Calu3 (cell line): ENCODE results near the gene ATF7. TPM values are rescaled to one million over a fixed set of nuclear protein-coding genes. Genes with fewer than 3 reads are reported as not detected.

Source experiments
- BruUV-seq: library from RNA; stranded (reverse); fragments of 400-500 nt; replicated peaks from 2 replicates; lab custom pipeline; 2021; lab: Mats Ljungman, UMichigan
- CTCF ChIA-PET: fragments of 300-600 bp; sonication (Branson Sonifier 250); formaldehyde crosslinking; loops from one replicate; lab custom pipeline; 2022; ENCODE audit warnings: antibody characterized with exemption; lab: Charles Lee
- DNase-seq: peaks from one replicate; pipeline ENCODE4 v3.0.0; 2022
- H3K27ac Mint-ChIP-seq: one replicate; pipeline ENCODE4 v1.8.0; 2022; ENCODE audit warnings: mixed read lengths; ENCODE audit not compliant: unreplicated experiment
- H3K27me3 Mint-ChIP-seq: one replicate; pipeline ENCODE4 v1.8.0; 2022; ENCODE audit warnings: mixed read lengths; ENCODE audit not compliant: unreplicated experiment
- H3K36me3 Mint-ChIP-seq: one replicate; pipeline ENCODE4 v1.8.0; 2022; ENCODE audit warnings: mild to moderate bottlenecking, moderate library complexity, mixed read lengths; ENCODE audit not compliant: insufficient read depth, unreplicated experiment
- H3K4me1 Mint-ChIP-seq: one replicate; pipeline ENCODE4 v1.8.0; 2022; ENCODE audit warnings: mild to moderate bottlenecking, low read depth, mixed read lengths; ENCODE audit not compliant: unreplicated experiment
- H3K4me3 Mint-ChIP-seq: one replicate; pipeline ENCODE4 v1.8.0; 2022; ENCODE audit warnings: mild to moderate bottlenecking, low read depth, moderate library complexity, mixed read lengths; ENCODE audit not compliant: unreplicated experiment
- H3K9me3 Mint-ChIP-seq: one replicate; pipeline ENCODE4 v1.8.0; 2022; ENCODE audit warnings: low read depth, mixed read lengths; ENCODE audit not compliant: unreplicated experiment
- intact Hi-C: fragments of 100-400 bp; cut with micrococcal nuclease; formaldehyde crosslinking; loops from one replicate; pipeline ENCODE4 v1.10.0; 2022; ENCODE audit not compliant: unreplicated experiment
- total RNA-seq: library from RNA; stranded (reverse); gene quantifications from 2 replicates; pipeline ENCODE4 v1.2.3, GENCODE V29; 2022
- TF ChIP-seq, protein P1 (sequence below): fragments of 200-600 bp; IDR thresholded peaks from one replicate; pipeline ENCODE4 v1.8.0; 2022; ENCODE audit warnings: antibody characterized with exemption; ENCODE audit not compliant: unreplicated experiment

ATF7 gene
- total RNA-seq, 1 experiment from 2014 or later = 18.0 TPM

DNA sequence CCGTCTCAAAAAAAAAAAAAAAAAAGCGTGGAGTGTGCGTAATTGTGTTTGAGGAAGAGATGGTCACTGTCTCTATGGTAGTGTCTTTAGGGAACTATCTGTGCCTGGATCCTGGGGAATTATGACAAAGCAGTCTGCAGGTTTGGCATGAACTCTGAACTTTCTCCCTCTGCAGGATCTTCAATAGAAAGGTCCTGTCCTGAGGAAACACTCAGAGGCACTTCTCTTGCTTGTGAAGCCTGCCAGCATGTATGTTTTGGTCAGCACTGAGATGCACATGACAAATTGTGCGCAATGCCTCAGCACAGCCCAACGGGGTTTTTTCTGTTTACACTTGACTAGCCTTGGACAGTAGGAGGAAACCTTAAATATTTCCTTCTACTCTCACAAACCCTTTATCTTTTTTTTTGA lies 46.6 kb downstream of the ATF7 start:
- TF ChIP-seq, protein P1, sequence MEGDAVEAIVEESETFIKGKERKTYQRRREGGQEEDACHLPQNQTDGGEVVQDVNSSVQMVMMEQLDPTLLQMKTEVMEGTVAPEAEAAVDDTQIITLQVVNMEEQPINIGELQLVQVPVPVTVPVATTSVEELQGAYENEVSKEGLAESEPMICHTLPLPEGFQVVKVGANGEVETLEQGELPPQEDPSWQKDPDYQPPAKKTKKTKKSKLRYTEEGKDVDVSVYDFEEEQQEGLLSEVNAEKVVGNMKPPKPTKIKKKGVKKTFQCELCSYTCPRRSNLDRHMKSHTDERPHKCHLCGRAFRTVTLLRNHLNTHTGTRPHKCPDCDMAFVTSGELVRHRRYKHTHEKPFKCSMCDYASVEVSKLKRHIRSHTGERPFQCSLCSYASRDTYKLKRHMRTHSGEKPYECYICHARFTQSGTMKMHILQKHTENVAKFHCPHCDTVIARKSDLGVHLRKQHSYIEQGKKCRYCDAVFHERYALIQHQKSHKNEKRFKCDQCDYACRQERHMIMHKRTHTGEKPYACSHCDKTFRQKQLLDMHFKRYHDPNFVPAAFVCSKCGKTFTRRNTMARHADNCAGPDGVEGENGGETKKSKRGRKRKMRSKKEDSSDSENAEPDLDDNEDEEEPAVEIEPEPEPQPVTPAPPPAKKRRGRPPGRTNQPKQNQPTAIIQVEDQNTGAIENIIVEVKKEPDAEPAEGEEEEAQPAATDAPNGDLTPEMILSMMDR = no peak
- peaks cover 4% of the 10 kb centered on the region for H3K36me3 Mint-ChIP-seq
- no peaks in the 10 kb centered on the region for H3K27me3 Mint-ChIP-seq
- H3K4me3 Mint-ChIP-seq = no peak overlapping the region
- CTCF ChIA-PET = no interaction called here
- BruUV-seq = no TSS peak
- H3K27ac Mint-ChIP-seq = no peak overlapping the region
- H3K9me3 Mint-ChIP-seq = no peaks in the 10 kb centered on the region
- intact Hi-C loops = no loop called here
- no peak for DNase-seq
- H3K4me1 Mint-ChIP-seq = no peaks in the 10 kb centered on the region

DNA sequence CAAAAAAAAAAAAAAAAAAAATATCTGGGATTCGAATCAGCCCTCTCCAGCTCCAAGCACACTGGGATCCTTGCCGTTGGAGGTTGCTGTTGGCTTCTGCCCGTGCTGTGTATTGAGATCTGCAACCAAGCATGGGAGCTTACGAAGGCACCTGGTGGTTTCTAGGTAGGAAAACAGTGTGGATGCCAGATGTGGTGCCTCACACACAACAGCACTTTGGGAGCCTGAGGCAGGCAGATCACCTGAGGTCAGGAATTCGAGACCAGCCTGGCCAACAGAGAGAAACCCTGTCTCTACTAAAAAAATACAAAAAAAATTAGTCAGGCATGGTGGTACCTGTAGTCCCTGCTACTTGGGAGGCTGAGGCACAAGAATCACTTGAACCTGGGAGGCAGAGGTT lies 47.4 kb downstream of the ATF7 start:
- H3K27me3 Mint-ChIP-seq = no peaks in the 10 kb centered on the region
- TF ChIP-seq, protein P1 = no peak
- intact Hi-C loops = no loop called here
- BruUV-seq = no TSS peak
- no peaks in the 10 kb centered on the region for H3K9me3 Mint-ChIP-seq
- H3K36me3 Mint-ChIP-seq = peaks cover 4% of the 10 kb centered on the region
- H3K27ac Mint-ChIP-seq = no peak overlapping the region
- H3K4me3 Mint-ChIP-seq = no peak overlapping the region
- DNase-seq = no peak
- CTCF ChIA-PET = no interaction called here
- no peaks in the 10 kb centered on the region for H3K4me1 Mint-ChIP-seq

DNA sequence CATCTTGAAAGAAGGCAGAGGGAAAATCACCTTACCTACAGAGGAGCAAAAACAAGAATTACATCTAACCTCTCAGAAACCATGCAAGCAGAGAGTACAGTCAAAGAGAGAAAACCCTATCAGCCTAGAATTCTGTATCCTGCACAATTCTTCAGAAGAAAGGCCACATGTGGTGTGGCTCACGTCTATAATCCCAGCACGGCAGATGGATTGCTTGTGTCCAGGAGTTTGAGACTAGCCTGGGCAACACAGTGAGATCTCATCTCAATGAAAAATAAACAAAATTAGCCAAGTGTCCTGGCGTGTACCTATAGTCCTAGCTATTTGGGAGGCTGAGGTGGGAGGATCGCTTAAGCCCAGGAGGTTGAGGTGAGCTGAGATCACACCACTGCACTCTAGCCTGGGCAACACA lies 48.2 kb downstream of the ATF7 start:
- Mint-ChIP-seq H3K27ac (no peak overlapping the region), H3K36me3 (peaks cover 4% of the 10 kb centered on the region), H3K4me3 (no peak overlapping the region), H3K4me1 (no peaks in the 10 kb centered on the region), H3K27me3 (no peaks in the 10 kb centered on the region), H3K9me3 (no peaks in the 10 kb centered on the region)
- no TSS peak for BruUV-seq
- intact Hi-C loops = no loop called here
- CTCF ChIA-PET = interaction anchor here (0.7 kb wide), 1 partner anchor 55 kb away, joined by 6 read pairs; no protein-coding TSS in a partner anchor
- DNase-seq = no peak
- TF ChIP-seq, protein P1 = no peak

DNA sequence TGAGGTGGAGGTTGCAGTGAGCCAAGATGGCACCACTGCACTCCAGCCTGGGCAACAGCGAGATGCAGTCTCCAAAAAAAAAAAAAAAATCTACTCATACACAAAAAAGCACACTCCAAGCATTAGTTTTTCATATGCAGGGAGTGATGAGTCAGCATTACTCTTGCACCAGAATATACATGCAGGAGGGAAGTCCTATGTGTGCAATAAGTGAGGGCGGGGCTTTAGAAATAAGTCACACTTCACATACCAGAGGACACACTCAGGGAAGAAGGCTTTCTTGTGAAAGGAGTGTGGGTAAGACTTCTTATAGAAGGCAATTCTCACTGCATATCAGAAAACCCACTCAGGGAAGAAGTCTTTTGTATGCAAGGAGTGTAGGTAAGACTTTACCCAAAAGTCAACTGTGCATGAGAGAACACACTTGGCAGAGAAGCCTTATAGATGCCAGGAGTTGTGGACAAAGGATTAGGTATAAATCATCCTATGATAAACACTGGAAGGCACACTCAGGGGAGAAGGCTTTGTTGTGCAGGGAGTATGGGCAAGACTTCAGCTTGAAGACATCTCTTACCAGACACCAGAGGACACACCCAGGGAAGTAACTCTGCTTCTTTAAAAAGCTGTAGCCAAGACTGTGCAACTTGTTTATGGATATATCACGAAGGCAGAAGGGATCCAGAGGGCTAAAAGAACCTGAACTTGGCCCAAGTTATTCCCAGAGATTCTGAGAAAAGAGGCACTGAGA lies 50.5 kb downstream of the ATF7 start:
- Mint-ChIP-seq H3K4me3 (no peak overlapping the region), H3K36me3 (peaks cover 4% of the 10 kb centered on the region), H3K27ac (no peak overlapping the region), H3K9me3 (no peaks in the 10 kb centered on the region), H3K27me3 (no peaks in the 10 kb centered on the region), H3K4me1 (no peaks in the 10 kb centered on the region)
- no TSS peak for BruUV-seq
- intact Hi-C loops = no loop called here
- TF ChIP-seq, protein P1 = no peak
- DNase-seq = no peak
- CTCF ChIA-PET = no interaction called here
